Caco-2 (cell line): Measurements from ENCODE around the gene SULT4A1. TPM values are rescaled to one million over a fixed set of nuclear protein-coding genes. Genes with fewer than 3 reads are reported as not detected.

ENCODE experiments used
- BruUV-seq: library from RNA; stranded (reverse); fragments of 400-500 nt; replicated peaks from 2 replicates; lab custom pipeline; 2021; lab: Mats Ljungman, UMichigan
- CTCF ChIA-PET: fragments of 300-600 bp; sonication (Branson Sonifier 250); formaldehyde crosslinking; loops from one replicate; lab custom pipeline; 2022; ENCODE audit warnings: antibody characterized with exemption; lab: Charles Lee
- POLR2A ChIA-PET: fragments of 300-600 bp; sonication (Branson Sonifier 250); formaldehyde crosslinking; loops from one replicate; lab custom pipeline; 2022; ENCODE audit warnings: antibody characterized with exemption; lab: Charles Lee
- DNase-seq, 2 experiments: peaks; one replicate each; pipeline versions ENCODE4 v3.0.0 to v3.0.0-alpha.2; 2020 to 2022
- H3K27me3 ChIP-seq: replicated peaks from 2 replicates; pipeline ENCODE4 v1.6.0; 2011; ENCODE audit warnings: low read length; ENCODE audit not compliant: control insufficient read depth, insufficient read depth
- H3K36me3 ChIP-seq: 2 replicates; pipeline ENCODE4 v1.5.1; 2011; ENCODE audit warnings: low read length; ENCODE audit not compliant: control insufficient read depth, insufficient read depth
- H3K4me1 ChIP-seq: fragments of 250-450 bp; sonication (Bioruptor Pico); 2 replicates; pipeline ENCODE4 v1.5.1; 2020; ENCODE audit warnings: mild to moderate bottlenecking
- H3K4me3 ChIP-seq: 2 replicates; pipeline ENCODE4 v1.5.1; 2011; ENCODE audit warnings: low read depth, mild to moderate bottlenecking, control low read depth, low read length
- H3K9me3 ChIP-seq: fragments of 250-450 bp; sonication (Bioruptor Pico); 2 replicates; pipeline ENCODE4 v1.5.1; 2020; ENCODE audit warnings: mild to moderate bottlenecking, moderate library complexity
- H3K27ac Mint-ChIP-seq: one replicate; pipeline ENCODE4 v1.8.0; 2022; ENCODE audit warnings: mixed read lengths; ENCODE audit not compliant: unreplicated experiment
- H3K27me3 Mint-ChIP-seq: one replicate; pipeline ENCODE4 v1.8.0; 2022; ENCODE audit warnings: mixed read lengths; ENCODE audit not compliant: insufficient read depth, unreplicated experiment
- H3K36me3 Mint-ChIP-seq: one replicate; pipeline ENCODE4 v1.8.0; 2022; ENCODE audit warnings: mild to moderate bottlenecking, mixed read lengths; ENCODE audit not compliant: insufficient read depth, unreplicated experiment
- H3K4me1 Mint-ChIP-seq: one replicate; pipeline ENCODE4 v1.8.0; 2022; ENCODE audit warnings: low read depth, mixed read lengths; ENCODE audit not compliant: unreplicated experiment
- H3K4me3 Mint-ChIP-seq: one replicate; pipeline ENCODE4 v1.8.0; 2022; ENCODE audit warnings: mild to moderate bottlenecking, moderate library complexity, mixed read lengths; ENCODE audit not compliant: unreplicated experiment
- H3K9me3 Mint-ChIP-seq: one replicate; pipeline ENCODE4 v1.8.0; 2022; ENCODE audit warnings: mixed read lengths; ENCODE audit not compliant: unreplicated experiment
- intact Hi-C: fragments of 100-400 bp; cut with micrococcal nuclease; formaldehyde crosslinking; loops from one replicate; pipeline ENCODE4 v1.10.0; 2022; ENCODE audit not compliant: unreplicated experiment
- total RNA-seq: library from RNA; stranded (reverse); gene quantifications from 2 replicates; pipeline ENCODE4 v1.2.3, GENCODE V29; 2022
- TF ChIP-seq, protein P1 (sequence below), 2 experiments: fragments of 200-600 bp in 1 of 2; IDR thresholded peaks; 1 replicate in 1 of 2; 2 replicates in 1 of 2; pipeline versions ENCODE4 v1.5.1 to v1.8.0; 2011 to 2022; ENCODE audit warnings: antibody characterized with exemption in 1 of 2, control low read depth in 1 of 2, inconsistent platforms in 1 of 2, low read depth in 1 of 2, low read length in 1 of 2, mild to moderate bottlenecking in 1 of 2, moderate library complexity in 1 of 2; ENCODE audit not compliant: insufficient read depth in 1 of 2, severe bottlenecking in 1 of 2, unreplicated experiment in 1 of 2

SULT4A1 gene
- total RNA-seq, 1 experiment from 2014 or later: not detected

DNA sequence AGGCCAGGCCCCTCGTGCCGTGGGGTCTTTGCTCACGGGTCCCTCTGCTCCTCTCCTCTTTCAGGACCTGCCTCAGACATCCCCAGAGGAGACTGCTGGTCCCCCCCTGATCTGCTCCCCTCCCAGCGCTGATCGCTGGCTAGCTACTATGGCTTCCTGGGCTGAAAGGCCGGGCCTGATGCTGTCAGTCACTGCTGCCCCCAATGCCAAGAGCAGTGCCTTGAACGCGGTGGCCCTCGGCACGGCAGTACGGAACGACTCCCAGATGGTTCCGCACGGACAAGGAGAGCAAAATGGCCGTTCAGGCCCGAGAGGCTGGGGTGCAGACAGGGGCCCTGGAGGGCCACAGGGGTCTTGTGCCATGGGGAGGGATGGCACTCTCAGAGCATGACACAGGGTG is 21.5 kb downstream of the SULT4A1 start:
- H3K9me3 Mint-ChIP-seq: no peaks in the 10 kb centered on the region
- intact Hi-C loops: no loop called here
- Histone ChIP-seq H3K4me3 (no peak overlapping the region), H3K9me3 (no peaks in the 10 kb centered on the region), H3K27me3 (no peaks in the 10 kb centered on the region), H3K36me3 (no peaks in the 10 kb centered on the region), H3K4me1 (no peaks in the 10 kb centered on the region)
- TF ChIP-seq, protein P1, sequence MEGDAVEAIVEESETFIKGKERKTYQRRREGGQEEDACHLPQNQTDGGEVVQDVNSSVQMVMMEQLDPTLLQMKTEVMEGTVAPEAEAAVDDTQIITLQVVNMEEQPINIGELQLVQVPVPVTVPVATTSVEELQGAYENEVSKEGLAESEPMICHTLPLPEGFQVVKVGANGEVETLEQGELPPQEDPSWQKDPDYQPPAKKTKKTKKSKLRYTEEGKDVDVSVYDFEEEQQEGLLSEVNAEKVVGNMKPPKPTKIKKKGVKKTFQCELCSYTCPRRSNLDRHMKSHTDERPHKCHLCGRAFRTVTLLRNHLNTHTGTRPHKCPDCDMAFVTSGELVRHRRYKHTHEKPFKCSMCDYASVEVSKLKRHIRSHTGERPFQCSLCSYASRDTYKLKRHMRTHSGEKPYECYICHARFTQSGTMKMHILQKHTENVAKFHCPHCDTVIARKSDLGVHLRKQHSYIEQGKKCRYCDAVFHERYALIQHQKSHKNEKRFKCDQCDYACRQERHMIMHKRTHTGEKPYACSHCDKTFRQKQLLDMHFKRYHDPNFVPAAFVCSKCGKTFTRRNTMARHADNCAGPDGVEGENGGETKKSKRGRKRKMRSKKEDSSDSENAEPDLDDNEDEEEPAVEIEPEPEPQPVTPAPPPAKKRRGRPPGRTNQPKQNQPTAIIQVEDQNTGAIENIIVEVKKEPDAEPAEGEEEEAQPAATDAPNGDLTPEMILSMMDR (IDR thresholded peaks at IDR 0.05; ENCODE audit: insufficient read depth in 1 of 2, low read depth in 1 of 2, low read length in 1 of 2, severe bottlenecking in 1 of 2, unreplicated experiment in 1 of 2): no peak
- no peaks in the 10 kb centered on the region for H3K36me3 Mint-ChIP-seq
- H3K27me3 Mint-ChIP-seq: peaks cover 11% of the 10 kb centered on the region
- H3K4me3 Mint-ChIP-seq: no peak overlapping the region
- H3K27ac Mint-ChIP-seq: no peak overlapping the region
- POLR2A ChIA-PET: no interaction called here
- CTCF ChIA-PET: no interaction called here
- DNase-seq: no peak
- BruUV-seq: no TSS peak
- no peaks in the 10 kb centered on the region for H3K4me1 Mint-ChIP-seq

DNA sequence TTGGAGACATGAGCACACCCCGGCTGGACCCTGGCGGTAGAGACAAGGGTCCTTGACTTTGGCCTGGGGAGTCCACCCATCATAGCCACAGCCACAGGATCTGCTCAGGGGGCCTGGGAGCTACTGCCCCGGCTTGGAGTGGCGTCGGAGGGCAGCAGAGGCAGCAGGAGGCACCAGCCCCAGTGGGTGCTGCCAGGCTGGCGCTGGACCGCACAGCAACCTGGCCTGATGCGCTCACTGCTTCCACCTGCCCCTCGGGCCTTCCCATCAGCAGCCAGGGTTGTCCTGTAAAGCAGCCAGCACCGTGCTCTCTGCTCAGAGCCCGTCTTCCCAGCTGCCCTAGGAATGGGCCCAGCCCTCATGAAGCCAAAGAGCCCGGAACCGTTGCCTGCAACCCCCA is 21.9 kb downstream of the SULT4A1 start:
- Histone ChIP-seq H3K4me3 (no peak overlapping the region), H3K36me3 (no peaks in the 10 kb centered on the region), H3K4me1 (no peaks in the 10 kb centered on the region), H3K9me3 (no peaks in the 10 kb centered on the region), H3K27me3 (no peaks in the 10 kb centered on the region)
- Mint-ChIP-seq H3K36me3 (no peaks in the 10 kb centered on the region), H3K4me3 (no peak overlapping the region), H3K4me1 (no peaks in the 10 kb centered on the region), H3K27me3 (peaks cover 11% of the 10 kb centered on the region), H3K9me3 (no peaks in the 10 kb centered on the region), H3K27ac (no peak overlapping the region)
- CTCF ChIA-PET: interaction anchor here (0.5 kb wide), 1 partner anchor 36 kb away, joined by 3 read pairs; no protein-coding TSS in a partner anchor
- TF ChIP-seq, protein P1 (IDR thresholded peaks at IDR 0.05; ENCODE audit: insufficient read depth in 1 of 2, low read depth in 1 of 2, low read length in 1 of 2, severe bottlenecking in 1 of 2, unreplicated experiment in 1 of 2): no peak
- intact Hi-C loops: no loop called here
- DNase-seq: no peak
- POLR2A ChIA-PET: no interaction called here
- BruUV-seq: no TSS peak

DNA sequence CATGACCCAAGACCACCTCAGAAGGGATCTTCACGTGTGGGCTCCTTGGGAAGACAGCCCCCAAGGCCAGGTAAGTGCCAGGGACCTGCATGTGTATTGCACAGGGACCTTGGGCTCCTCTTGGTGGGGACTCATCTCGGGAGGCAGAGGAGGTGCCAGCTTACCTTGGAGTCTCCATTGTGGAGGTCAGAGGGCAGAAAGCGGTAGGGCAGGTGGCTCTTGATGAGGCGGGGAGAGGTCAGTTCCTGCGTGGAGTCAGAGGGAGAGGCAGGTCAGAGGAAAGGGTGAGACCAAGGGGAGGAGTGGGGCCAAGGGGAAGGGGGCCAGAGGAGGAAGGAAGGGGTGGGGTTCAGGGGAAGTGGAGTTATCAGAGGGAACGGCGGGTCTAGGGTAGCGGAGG is 22.5 kb downstream of the SULT4A1 start:
- intact Hi-C loops: no loop called here
- no peak overlapping the region for H3K27ac Mint-ChIP-seq
- DNase-seq: no peak
- H3K4me1 Mint-ChIP-seq: no peaks in the 10 kb centered on the region
- POLR2A ChIA-PET: no interaction called here
- H3K36me3 ChIP-seq: no peaks in the 10 kb centered on the region
- TF ChIP-seq, protein P1 (IDR thresholded peaks at IDR 0.05; ENCODE audit: insufficient read depth in 1 of 2, low read depth in 1 of 2, low read length in 1 of 2, severe bottlenecking in 1 of 2, unreplicated experiment in 1 of 2): no peak
- H3K9me3 Mint-ChIP-seq: no peaks in the 10 kb centered on the region
- no peaks in the 10 kb centered on the region for H3K9me3 ChIP-seq
- CTCF ChIA-PET: interaction anchor here (0.5 kb wide), 1 partner anchor 35 kb away, joined by 3 read pairs; no protein-coding TSS in a partner anchor
- no peaks in the 10 kb centered on the region for H3K36me3 Mint-ChIP-seq
- H3K27me3 ChIP-seq: no peaks in the 10 kb centered on the region
- H3K4me3 ChIP-seq: no peak overlapping the region
- no peaks in the 10 kb centered on the region for H3K4me1 ChIP-seq
- no TSS peak for BruUV-seq
- peaks cover 12% of the 10 kb centered on the region for H3K27me3 Mint-ChIP-seq
- H3K4me3 Mint-ChIP-seq: no peak overlapping the region
